ENCODE results near the gene BID.

Gene BID

DNA sequence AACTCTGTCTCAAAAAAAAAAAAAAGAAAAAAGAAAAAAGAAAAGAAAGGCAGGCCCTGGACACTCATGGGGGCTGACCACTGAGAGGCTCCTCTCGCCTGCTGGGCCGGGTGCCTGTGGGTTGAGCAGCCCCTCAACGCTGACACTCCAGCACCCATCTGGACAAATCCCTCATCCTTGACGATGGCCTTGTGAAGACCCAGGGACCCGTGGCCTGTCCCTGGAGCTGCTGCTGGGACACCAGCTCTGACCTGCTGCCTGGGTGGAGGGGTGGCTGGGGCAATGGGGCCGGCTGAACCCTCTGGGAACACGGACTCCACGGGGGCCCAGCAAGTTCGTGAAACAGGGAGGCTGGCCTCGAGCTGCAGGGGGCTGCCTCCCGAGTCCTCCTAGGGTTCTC lies 10.5 kb upstream of the BID start:
- TF ChIP-seq, protein P1, sequence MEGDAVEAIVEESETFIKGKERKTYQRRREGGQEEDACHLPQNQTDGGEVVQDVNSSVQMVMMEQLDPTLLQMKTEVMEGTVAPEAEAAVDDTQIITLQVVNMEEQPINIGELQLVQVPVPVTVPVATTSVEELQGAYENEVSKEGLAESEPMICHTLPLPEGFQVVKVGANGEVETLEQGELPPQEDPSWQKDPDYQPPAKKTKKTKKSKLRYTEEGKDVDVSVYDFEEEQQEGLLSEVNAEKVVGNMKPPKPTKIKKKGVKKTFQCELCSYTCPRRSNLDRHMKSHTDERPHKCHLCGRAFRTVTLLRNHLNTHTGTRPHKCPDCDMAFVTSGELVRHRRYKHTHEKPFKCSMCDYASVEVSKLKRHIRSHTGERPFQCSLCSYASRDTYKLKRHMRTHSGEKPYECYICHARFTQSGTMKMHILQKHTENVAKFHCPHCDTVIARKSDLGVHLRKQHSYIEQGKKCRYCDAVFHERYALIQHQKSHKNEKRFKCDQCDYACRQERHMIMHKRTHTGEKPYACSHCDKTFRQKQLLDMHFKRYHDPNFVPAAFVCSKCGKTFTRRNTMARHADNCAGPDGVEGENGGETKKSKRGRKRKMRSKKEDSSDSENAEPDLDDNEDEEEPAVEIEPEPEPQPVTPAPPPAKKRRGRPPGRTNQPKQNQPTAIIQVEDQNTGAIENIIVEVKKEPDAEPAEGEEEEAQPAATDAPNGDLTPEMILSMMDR (IDR thresholded peaks at IDR 0.05; ENCODE audit: low read depth, low read length), result no peak

DNA sequence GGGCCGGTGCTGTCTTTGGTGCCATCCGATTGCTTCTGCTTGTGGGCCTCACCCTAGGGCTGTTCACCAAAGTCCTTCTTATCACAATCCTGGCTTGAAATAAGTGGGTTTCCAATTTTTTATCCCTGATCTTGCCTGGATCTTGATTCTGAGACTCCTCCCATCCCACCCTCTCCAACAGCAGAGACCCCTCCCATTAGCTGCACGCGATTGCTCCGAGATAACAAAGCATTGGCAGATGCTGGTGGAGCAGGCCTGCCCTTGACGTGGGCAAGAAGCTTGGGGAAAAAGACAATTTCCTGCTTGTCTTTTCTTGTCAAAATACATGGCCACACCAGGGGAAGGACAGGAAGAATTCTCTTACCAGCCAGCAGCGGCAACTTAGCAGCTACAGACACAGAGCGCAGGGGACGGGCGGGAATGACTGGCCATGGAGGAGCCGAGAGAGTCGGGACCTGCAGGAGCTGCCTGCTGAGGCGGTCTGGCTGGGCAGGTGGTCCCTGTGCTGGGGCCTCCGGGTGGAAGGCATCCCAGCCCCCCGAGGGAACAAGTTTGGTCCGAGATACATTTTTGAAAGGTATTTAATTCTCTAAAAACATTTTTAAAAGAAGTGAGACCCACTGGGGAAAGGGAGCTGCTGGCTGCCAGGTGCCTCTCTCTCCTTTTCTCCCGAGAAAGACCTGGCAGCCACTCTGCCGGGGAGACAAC lies 9.7 kb upstream of the BID start:
- Histone ChIP-seq H3K4me3 (ENCODE audit: low read depth, low read length) (no peak overlapping the region), H3K27me3 (ENCODE audit: insufficient read depth, low read depth, severe bottlenecking) (no peaks in the 10 kb centered on the region), H3K9me3 (ENCODE audit: severe bottlenecking) (no peaks in the 10 kb centered on the region), H3K36me3 (no peaks in the 10 kb centered on the region; the same call in 1 of the 2 replicates), H3K27ac (no peak overlapping the region)
- no peak for DNase-seq
- TF ChIP-seq, protein P1 (IDR thresholded peaks at IDR 0.05; ENCODE audit: low read depth, low read length), result no peak

More for the DNA sequence above, 10.5 kb upstream of the BID start:
- Histone ChIP-seq H3K36me3 (no peaks in the 10 kb centered on the region; the same call in 1 of the 2 replicates), H3K4me3 (ENCODE audit: low read depth, low read length) (no peak overlapping the region), H3K27ac (no peak overlapping the region), H3K9me3 (ENCODE audit: severe bottlenecking) (no peaks in the 10 kb centered on the region), H3K27me3 (ENCODE audit: insufficient read depth, low read depth, severe bottlenecking) (no peaks in the 10 kb centered on the region)
- no peak for DNase-seq

GRCh38 chr22:17783312-17783711 lies 9.0 kb upstream of the BID start:
- H3K27ac ChIP-seq, result no peak overlapping the region
- DNase-seq, result no peak
- H3K4me3 ChIP-seq (ENCODE audit: low read depth, low read length), result no peak overlapping the region
- no peaks in the 10 kb centered on the region; the same call in 1 of the 2 replicates for H3K36me3 ChIP-seq
- no peaks in the 10 kb centered on the region for H3K9me3 ChIP-seq (ENCODE audit: severe bottlenecking)
- TF ChIP-seq, protein P1 (IDR thresholded peaks at IDR 0.05; ENCODE audit: low read depth, low read length), result no peak
- H3K27me3 ChIP-seq (ENCODE audit: insufficient read depth, low read depth, severe bottlenecking), result no peaks in the 10 kb centered on the region

- H3K27ac ChIP-seq, result no peak overlapping the region
- no peaks in the 10 kb centered on the region for H3K27me3 ChIP-seq (ENCODE audit: insufficient read depth, low read depth, severe bottlenecking)
- TF ChIP-seq, protein P1 (IDR thresholded peaks at IDR 0.05; ENCODE audit: low read depth, low read length), result no peak
- H3K4me3 ChIP-seq (ENCODE audit: low read depth, low read length), result no peak overlapping the region
- H3K36me3 ChIP-seq, result no peaks in the 10 kb centered on the region; the same call in 1 of the 2 replicates
- H3K9me3 ChIP-seq (ENCODE audit: severe bottlenecking), result no peaks in the 10 kb centered on the region
- DNase-seq, result no peak
Observed at GRCh38 chr22:17782621-17783020, 8.4 kb upstream of the BID start.

DNA sequence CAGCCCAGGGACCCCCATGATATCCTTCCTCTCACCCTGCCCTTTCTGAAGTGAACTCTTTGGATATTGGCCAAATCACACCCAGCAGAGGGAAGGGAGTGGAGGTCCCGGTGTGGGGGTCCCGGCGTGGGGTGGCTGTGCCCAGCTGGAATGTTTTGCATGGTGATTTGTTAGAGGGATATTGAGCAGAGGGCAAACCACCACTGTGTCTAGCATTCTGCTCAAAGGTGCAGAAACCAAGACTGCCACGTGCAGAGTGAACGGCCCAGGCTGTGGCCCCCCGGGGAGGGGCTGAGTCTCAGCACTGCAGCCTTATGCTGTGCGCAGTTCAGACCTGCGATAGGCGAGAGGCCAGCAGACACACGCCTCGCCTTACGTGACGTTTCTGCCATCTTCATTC lies 7.9 kb upstream of the BID start:
- Histone ChIP-seq H3K4me3 (ENCODE audit: low read depth, low read length) (no peak overlapping the region), H3K36me3 (no peaks in the 10 kb centered on the region), H3K9me3 (ENCODE audit: severe bottlenecking) (no peaks in the 10 kb centered on the region), H3K27me3 (ENCODE audit: insufficient read depth, low read depth, severe bottlenecking) (no peaks in the 10 kb centered on the region), H3K27ac (no peak overlapping the region)
- DNase-seq, result no peak
- TF ChIP-seq, protein P1 (IDR thresholded peaks at IDR 0.05; ENCODE audit: low read depth, low read length), result no peak
